PC-9 (cell line): ENCODE measurements around the gene LOXL1. TPM values are rescaled to one million over a fixed set of nuclear protein-coding genes. Genes with fewer than 3 reads are reported as not detected.

Experiments
- BruUV-seq: library from RNA; stranded (reverse); fragments of 400-500 nt; replicated peaks from 2 replicates; lab custom pipeline; 2021; lab: Mats Ljungman, UMichigan
- CTCF ChIA-PET: fragments of 300-600 bp; sonication (Branson Sonifier 250); formaldehyde crosslinking; loops from one replicate; lab custom pipeline; 2022; ENCODE audit warnings: antibody characterized with exemption; lab: Charles Lee
- POLR2A ChIA-PET: fragments of 300-600 bp; sonication (Branson Sonifier 250); formaldehyde crosslinking; loops from one replicate; lab custom pipeline; 2022; ENCODE audit warnings: antibody characterized with exemption; ENCODE audit not compliant: unreplicated experiment; lab: Charles Lee
- DNase-seq, 2 experiments: peaks; one replicate each; pipeline versions ENCODE4 v3.0.0 to v3.0.0-alpha.2; 2015 to 2022; ENCODE audit warnings: mixed read lengths in 1 of 2
- H2AFZ ChIP-seq: fragments of 200-600 bp; sonication (generic); 2 replicates; pipeline ENCODE4 v1.8.1; 2017; ENCODE audit warnings: antibody characterized with exemption
- H3F3A ChIP-seq: fragments of 200-600 bp; sonication (generic); 2 replicates; pipeline ENCODE4 v1.8.1; 2017; ENCODE audit warnings: antibody characterized with exemption, mild to moderate bottlenecking, low read depth; ENCODE audit not compliant: insufficient read depth
- H3K27ac ChIP-seq: fragments of 200-600 bp; sonication (generic); 2 replicates; pipeline ENCODE4 v1.6.1; 2016; ENCODE audit warnings: mixed run types
- H3K27me3 ChIP-seq: fragments of 200-600 bp; sonication (generic); 2 replicates; pipeline ENCODE4 v1.6.1; 2016; ENCODE audit warnings: low read depth, mixed run types; ENCODE audit not compliant: insufficient read depth
- H3K36me3 ChIP-seq: fragments of 200-600 bp; sonication (generic); 2 replicates; pipeline ENCODE4 v1.6.1; 2016; ENCODE audit warnings: low read depth, mixed run types
- H3K4me1 ChIP-seq: fragments of 200-600 bp; sonication (generic); replicated peaks from 2 replicates; pipeline ENCODE4 v1.6.1; 2016; ENCODE audit warnings: mixed run types; ENCODE audit not compliant: insufficient read depth
- H3K4me2 ChIP-seq: fragments of 200-600 bp; sonication (generic); 2 replicates; pipeline ENCODE4 v1.6.1; 2017; ENCODE audit warnings: mixed run types
- H3K4me3 ChIP-seq: fragments of 200-600 bp; sonication (generic); 2 replicates; pipeline ENCODE4 v1.6.1; 2016; ENCODE audit warnings: mixed run types
- H3K79me2 ChIP-seq: fragments of 200-600 bp; sonication (generic); 2 replicates; pipeline ENCODE4 v1.6.1; 2017; ENCODE audit warnings: low read depth, mixed run types
- H3K9me2 ChIP-seq: fragments of 200-600 bp; sonication (generic); 2 replicates; pipeline ENCODE4 v1.8.1; 2017; ENCODE audit warnings: mild to moderate bottlenecking; ENCODE audit not compliant: insufficient read depth
- H3K9me3 ChIP-seq: fragments of 200-600 bp; sonication (generic); 2 replicates; pipeline ENCODE4 v1.8.1; 2016; ENCODE audit warnings: low read depth; ENCODE audit not compliant: insufficient read depth
- H4K20me1 ChIP-seq: fragments of 200-600 bp; sonication (generic); 2 replicates; pipeline ENCODE4 v1.8.1; 2017; ENCODE audit not compliant: insufficient read depth
- EZH2 ChIP-seq: fragments of 200-600 bp; sonication (generic); IDR thresholded peaks from 2 replicates; pipeline ENCODE4 v1.8.0; 2017; ENCODE audit warnings: antibody characterized with exemption, low read depth
- intact Hi-C: fragments of 100-400 bp; cut with micrococcal nuclease; formaldehyde crosslinking; loops from one replicate; pipeline ENCODE4 v1.10.0; 2022; ENCODE audit not compliant: unreplicated experiment
- total RNA-seq: library from RNA; stranded (reverse); gene quantifications from 2 replicates; pipeline ENCODE4 v1.2.3, GENCODE V29; 2021
- TF ChIP-seq, protein P1 (sequence below): fragments of 200-600 bp; sonication (generic); conservative IDR thresholded peaks from 2 replicates; pipeline ENCODE4 v1.6.1; 2017; ENCODE audit warnings: mixed run types, antibody characterized with exemption, mild to moderate bottlenecking, moderate library complexity

LOXL1 gene
- total RNA-seq, 1 experiment from 2014 or later: 50.7 TPM

DNA sequence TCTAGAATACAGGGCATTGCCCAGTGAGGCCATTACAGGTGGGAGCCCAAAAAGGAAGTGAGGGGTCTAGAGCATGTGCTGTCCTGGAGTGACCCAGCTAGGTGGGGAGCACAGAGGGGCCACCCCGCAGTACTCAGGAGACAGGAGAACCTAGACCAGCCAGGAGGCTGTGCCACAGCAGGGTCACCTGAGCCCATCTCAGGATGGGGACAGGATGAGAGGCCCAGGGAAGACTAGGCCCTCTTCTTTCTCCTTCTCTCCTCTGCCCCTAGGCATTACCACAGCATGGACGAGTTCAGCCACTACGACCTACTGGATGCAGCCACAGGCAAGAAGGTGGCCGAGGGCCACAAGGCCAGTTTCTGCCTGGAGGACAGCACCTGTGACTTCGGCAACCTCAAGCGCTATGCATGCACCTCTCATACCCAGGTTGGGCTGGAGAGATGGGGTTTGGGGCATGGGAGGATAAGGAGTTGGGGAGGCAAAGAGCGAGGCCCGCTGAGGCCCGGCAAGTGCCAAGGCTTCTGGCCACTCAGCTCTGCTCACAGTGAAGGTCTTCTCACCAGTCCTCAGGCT is 20.6 kb downstream of the LOXL1 start:
- TF ChIP-seq, protein P1, sequence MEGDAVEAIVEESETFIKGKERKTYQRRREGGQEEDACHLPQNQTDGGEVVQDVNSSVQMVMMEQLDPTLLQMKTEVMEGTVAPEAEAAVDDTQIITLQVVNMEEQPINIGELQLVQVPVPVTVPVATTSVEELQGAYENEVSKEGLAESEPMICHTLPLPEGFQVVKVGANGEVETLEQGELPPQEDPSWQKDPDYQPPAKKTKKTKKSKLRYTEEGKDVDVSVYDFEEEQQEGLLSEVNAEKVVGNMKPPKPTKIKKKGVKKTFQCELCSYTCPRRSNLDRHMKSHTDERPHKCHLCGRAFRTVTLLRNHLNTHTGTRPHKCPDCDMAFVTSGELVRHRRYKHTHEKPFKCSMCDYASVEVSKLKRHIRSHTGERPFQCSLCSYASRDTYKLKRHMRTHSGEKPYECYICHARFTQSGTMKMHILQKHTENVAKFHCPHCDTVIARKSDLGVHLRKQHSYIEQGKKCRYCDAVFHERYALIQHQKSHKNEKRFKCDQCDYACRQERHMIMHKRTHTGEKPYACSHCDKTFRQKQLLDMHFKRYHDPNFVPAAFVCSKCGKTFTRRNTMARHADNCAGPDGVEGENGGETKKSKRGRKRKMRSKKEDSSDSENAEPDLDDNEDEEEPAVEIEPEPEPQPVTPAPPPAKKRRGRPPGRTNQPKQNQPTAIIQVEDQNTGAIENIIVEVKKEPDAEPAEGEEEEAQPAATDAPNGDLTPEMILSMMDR: no peak
- TF ChIP-seq EZH2: no peak
- Histone ChIP-seq H3F3A (peaks cover 41% of the 10 kb centered on the region; the same call in 1 of the 2 replicates), H3K79me2 (peaks cover 16% of the 10 kb centered on the region), H3K4me2 (no peak overlapping the region), H3K9me3 (no peaks in the 10 kb centered on the region), H3K4me3 (no peak overlapping the region), H3K27ac (no peak overlapping the region), H3K27me3 (no peaks in the 10 kb centered on the region), H3K9me2 (no peaks in the 10 kb centered on the region), H3K4me1 (peaks cover 27% of the 10 kb centered on the region), H4K20me1 (0 out of 2 replicates have a peak, but pooled peaks cover 4% of the 10 kb centered on the region), H3K36me3 (peaks cover 53% of the 10 kb centered on the region), H2AFZ (no peak overlapping the region)
- DNase-seq: no peak
- ChIA-PET POLR2A (no interaction called here), CTCF (no interaction called here)
- no TSS peak for BruUV-seq
- intact Hi-C loops: no loop called here

DNA sequence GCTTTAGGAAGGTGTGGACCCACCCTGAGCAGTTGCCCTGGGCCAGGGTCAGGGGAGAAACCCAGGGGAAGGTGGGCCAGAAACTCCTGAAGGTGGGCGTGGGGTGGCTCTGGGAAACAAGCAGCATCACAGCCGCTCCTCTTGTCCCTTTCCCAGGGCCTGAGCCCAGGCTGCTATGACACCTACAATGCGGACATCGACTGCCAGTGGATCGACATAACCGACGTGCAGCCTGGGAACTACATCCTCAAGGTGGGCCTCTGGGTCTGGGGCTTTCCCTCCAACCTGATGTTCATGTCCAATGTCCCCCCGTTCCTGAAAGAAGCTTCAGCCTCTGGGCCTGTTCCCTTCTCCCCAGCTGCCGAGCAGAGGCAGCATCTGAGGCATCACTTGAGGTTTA is 21.4 kb downstream of the LOXL1 start:
- H3K4me2 ChIP-seq: no peak overlapping the region
- peaks cover 38% of the 10 kb centered on the region; the same call in 1 of the 2 replicates for H3F3A ChIP-seq
- ChIA-PET CTCF (no interaction called here), POLR2A (no interaction called here)
- peaks cover 19% of the 10 kb centered on the region for H3K4me1 ChIP-seq
- H3K9me2 ChIP-seq: no peaks in the 10 kb centered on the region
- H3K27me3 ChIP-seq: no peaks in the 10 kb centered on the region
- H3K9me3 ChIP-seq: no peaks in the 10 kb centered on the region
- no peak overlapping the region for H3K4me3 ChIP-seq
- peaks cover 50% of the 10 kb centered on the region for H3K36me3 ChIP-seq
- H3K27ac ChIP-seq: no peak overlapping the region
- TF ChIP-seq, protein P1: no peak
- TF ChIP-seq EZH2: no peak
- intact Hi-C loops: no loop called here
- DNase-seq: no peak
- H4K20me1 ChIP-seq: 0 out of 2 replicates have a peak, but pooled peaks cover 4% of the 10 kb centered on the region
- H3K79me2 ChIP-seq: peaks cover 11% of the 10 kb centered on the region
- BruUV-seq: no TSS peak
- H2AFZ ChIP-seq: no peak overlapping the region

DNA sequence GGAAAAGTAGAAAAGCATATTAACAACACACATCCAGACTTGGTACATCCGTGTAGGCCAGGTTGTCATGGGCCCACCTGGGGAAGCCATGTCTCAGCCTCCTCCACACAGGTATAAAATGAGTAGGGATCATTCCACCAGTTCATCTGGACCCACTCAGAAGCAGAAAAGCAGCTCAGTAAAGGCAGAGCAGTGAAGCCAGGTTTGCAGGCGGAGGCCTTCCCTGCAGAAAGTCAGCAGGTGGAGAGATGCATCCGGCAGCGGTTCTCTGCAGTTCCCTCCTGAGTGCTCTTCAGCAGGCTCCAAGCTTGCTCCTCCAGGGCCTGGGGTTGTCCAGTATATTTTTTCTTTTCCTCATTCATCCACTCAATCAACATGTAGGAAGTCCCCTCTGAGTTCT is 22.1 kb downstream of the LOXL1 start:
- H3K36me3 ChIP-seq: peaks cover 44% of the 10 kb centered on the region
- ChIA-PET POLR2A (no interaction called here), CTCF (interaction anchor here (1.1 kb wide), 1 partner anchor 72 kb away, joined by 3 read pairs; no protein-coding TSS in a partner anchor)
- no peak for DNase-seq
- no peak overlapping the region for H3K27ac ChIP-seq
- no TSS peak for BruUV-seq
- peaks cover 3% of the 10 kb centered on the region; the same call in 1 of the 2 replicates for H3K79me2 ChIP-seq
- H3K27me3 ChIP-seq: no peaks in the 10 kb centered on the region
- no peak overlapping the region for H2AFZ ChIP-seq
- H3K4me3 ChIP-seq: no peak overlapping the region
- H3K4me2 ChIP-seq: no peak overlapping the region
- no peak for TF ChIP-seq EZH2
- TF ChIP-seq, protein P1: no peak
- no peaks in the 10 kb centered on the region for H3K9me2 ChIP-seq
- H3F3A ChIP-seq: peaks cover 36% of the 10 kb centered on the region; the same call in 1 of the 2 replicates
- intact Hi-C loops: no loop called here
- peaks cover 12% of the 10 kb centered on the region for H3K4me1 ChIP-seq
- H4K20me1 ChIP-seq: 0 out of 2 replicates have a peak, but pooled peaks cover 4% of the 10 kb centered on the region
- H3K9me3 ChIP-seq: no peaks in the 10 kb centered on the region
